GM12873 (cell line): ENCODE data around the gene KCNK3.

Source experiments
- CTCF ChIP-seq: IDR thresholded peaks from 2 replicates; pipeline ENCODE4 v1.5.1; 2012; ENCODE audit warnings: low read depth, mild to moderate bottlenecking, moderate library complexity, low read length, control low read depth; ENCODE audit not compliant: insufficient read depth; ENCODE audit errors: missing control alignments

Gene KCNK3

GRCh38 chr2:26675651-26676255 is 16.8 kb upstream of the KCNK3 start:
- TF ChIP-seq CTCF: no peak

GRCh38 chr2:26678035-26678434 is 14.5 kb upstream of the KCNK3 start:
- no peak for TF ChIP-seq CTCF

- TF ChIP-seq CTCF: no peak
Measured at GRCh38 chr2:26679867-26680266, 12.7 kb upstream of the KCNK3 start.

- no peak for TF ChIP-seq CTCF
Measured at GRCh38 chr2:26681656-26682055, 10.9 kb upstream of the KCNK3 start.

- TF ChIP-seq CTCF: no peak
Measured at GRCh38 chr2:26682155-26682554, 10.4 kb upstream of the KCNK3 start.

GRCh38 chr2:26683583-26683982 is 8.9 kb upstream of the KCNK3 start:
- TF ChIP-seq CTCF: no peak

- no peak for TF ChIP-seq CTCF
Measured at GRCh38 chr2:26685341-26685740, 7.2 kb upstream of the KCNK3 start.
